Trophoblast cell (in vitro differentiated cells and primary cell): ENCODE results near the gene GCKR.

Source experiments
- DNase-seq, 2 donors: peaks; one replicate each; pipeline ENCODE4 v3.0.0-alpha.2; 2016
- H2AFZ ChIP-seq: 2 replicates; pipeline ENCODE4 v1.6.1; 2013; ENCODE audit warnings: low read length, moderate library complexity, mild to moderate bottlenecking; ENCODE audit not compliant: insufficient read depth, poor library complexity
- H2AK5ac ChIP-seq: 2 replicates; pipeline ENCODE4 v1.6.1; 2013; ENCODE audit warnings: mild to moderate bottlenecking, low read length
- H2BK120ac ChIP-seq: 2 replicates; pipeline ENCODE4 v1.6.1; 2013; ENCODE audit warnings: low read length, mild to moderate bottlenecking, moderate library complexity; ENCODE audit not compliant: insufficient read depth, poor library complexity
- H2BK12ac ChIP-seq: 2 replicates; pipeline ENCODE4 v1.6.1; 2013; ENCODE audit warnings: mild to moderate bottlenecking, low read length, moderate library complexity
- H2BK5ac ChIP-seq: 2 replicates; pipeline ENCODE4 v1.6.1; 2013; ENCODE audit warnings: low read length, low read depth, moderate library complexity, mild to moderate bottlenecking; ENCODE audit not compliant: poor library complexity
- H3K14ac ChIP-seq: 2 replicates; pipeline ENCODE4 v1.6.1; 2013; ENCODE audit warnings: mild to moderate bottlenecking, low read length
- H3K18ac ChIP-seq: 2 replicates; pipeline ENCODE4 v1.6.1; 2013; ENCODE audit warnings: mild to moderate bottlenecking, low read length
- H3K23ac ChIP-seq: 2 replicates; pipeline ENCODE4 v1.6.1; 2013; ENCODE audit warnings: low read length
- H3K27ac ChIP-seq: 2 replicates; pipeline ENCODE4 v1.5.1; 2013; ENCODE audit warnings: low read depth, mild to moderate bottlenecking, inconsistent platforms, low read length, moderate library complexity
- H3K27me3 ChIP-seq: 2 replicates; pipeline ENCODE4 v1.6.1; 2013; ENCODE audit warnings: inconsistent platforms, mild to moderate bottlenecking, low read length, moderate library complexity; ENCODE audit not compliant: insufficient read depth
- H3K36me3 ChIP-seq, 2 experiments: 1 replicate in 1 of 2; 2 replicates in 1 of 2; pipeline ENCODE4 v1.6.1; 2013; ENCODE audit warnings: low read length in 2 of 2, mild to moderate bottlenecking in 2 of 2, moderate library complexity in 1 of 2; ENCODE audit not compliant: insufficient read depth in 2 of 2, control insufficient read depth in 1 of 2
- H3K4ac ChIP-seq: 2 replicates; pipeline ENCODE4 v1.6.1; 2013; ENCODE audit warnings: low read depth, mild to moderate bottlenecking, low read length, moderate library complexity
- H3K4me1 ChIP-seq, 2 experiments: 1 replicate in 1 of 2; 2 replicates in 1 of 2; pipeline ENCODE4 v1.6.1; 2013; ENCODE audit warnings: low read length in 2 of 2, mild to moderate bottlenecking in 2 of 2, moderate library complexity in 1 of 2; ENCODE audit not compliant: insufficient read depth in 2 of 2, control insufficient read depth in 1 of 2
- H3K4me2 ChIP-seq: 2 replicates; pipeline ENCODE4 v1.6.1; 2013; ENCODE audit warnings: inconsistent platforms, mild to moderate bottlenecking, low read length, moderate library complexity
- H3K4me3 ChIP-seq: 2 replicates; pipeline ENCODE4 v1.5.1; 2013; ENCODE audit warnings: mild to moderate bottlenecking, low read depth, low read length, inconsistent platforms
- H3K79me1 ChIP-seq: one replicate; pipeline ENCODE4 v1.6.1; 2013; ENCODE audit warnings: low read length
- H3K79me2 ChIP-seq: 2 replicates; pipeline ENCODE4 v1.6.1; 2013; ENCODE audit warnings: low read length, mild to moderate bottlenecking; ENCODE audit not compliant: control insufficient read depth, insufficient read depth, poor library complexity
- H3K9ac ChIP-seq: 2 replicates; pipeline ENCODE4 v1.6.1; 2013; ENCODE audit warnings: mild to moderate bottlenecking, low read length
- H3K9me3 ChIP-seq: 2 replicates; pipeline ENCODE4 v1.6.1; 2013; ENCODE audit warnings: low read depth, mild to moderate bottlenecking, control low read depth, inconsistent platforms, low read length; ENCODE audit not compliant: insufficient read depth
- H4K12ac ChIP-seq: 2 replicates; pipeline ENCODE4 v1.6.1; 2013; ENCODE audit warnings: low read depth, mild to moderate bottlenecking, low read length, moderate library complexity
- H4K8ac ChIP-seq: 2 replicates; pipeline ENCODE4 v1.6.1; 2013; ENCODE audit warnings: low read depth, mild to moderate bottlenecking, low read length, moderate library complexity
- H4K91ac ChIP-seq: one replicate; pipeline ENCODE4 v1.6.1; 2013; ENCODE audit warnings: low read depth, mild to moderate bottlenecking, low read length, moderate library complexity
- WGBS: extraction: QIAGEN DNeasy Blood & Tissue Kit; methylation state at CpG from one replicate; pipeline ENCODE4 v1.1.7; 2013; ENCODE audit warnings: missing lambda C conversion rate; ENCODE audit not compliant: insufficient read length, insufficient coverage; ENCODE audit errors: extremely low coverage; 5-methylcytosine and 5-hydroxymethylcytosine counted together

The GCKR gene

GRCh38 chr2:27509326-27509725 lies 12.7 kb downstream of the GCKR start:
- Histone ChIP-seq H2AFZ (no peak overlapping the region), H3K79me1 (no peaks in the 10 kb centered on the region), H3K4me1 (no peaks in the 10 kb centered on the region), H3K27me3 (no peaks in the 10 kb centered on the region), H3K27ac (no peak overlapping the region), H3K4me3 (no peak overlapping the region), H3K36me3 (no peaks in the 10 kb centered on the region), H4K12ac (no peak overlapping the region), H3K4ac (no peak overlapping the region), H2BK12ac (no peak overlapping the region), H2AK5ac (no peak overlapping the region), H3K23ac (no peak overlapping the region), H3K79me2 (no peaks in the 10 kb centered on the region), H3K9ac (no peak overlapping the region), H4K8ac (no peak overlapping the region), H3K14ac (no peak overlapping the region), H2BK120ac (no peak overlapping the region), H2BK5ac (no peak overlapping the region), H3K9me3 (peaks cover 5% of the 10 kb centered on the region), H4K91ac (no peak overlapping the region), H3K4me2 (no peak overlapping the region), H3K18ac (no peak overlapping the region)
- no peak for DNase-seq
- no CpG with 5 or more reads among the region's 6 CpGs for WGBS

GRCh38 chr2:27518113-27518781 lies 21.6 kb downstream of the GCKR start:
- Histone ChIP-seq H4K91ac (no peak overlapping the region), H3K9me3 (no peaks in the 10 kb centered on the region), H3K27ac (no peak overlapping the region), H3K27me3 (no peaks in the 10 kb centered on the region), H2AK5ac (no peak overlapping the region), H3K36me3 (no peaks in the 10 kb centered on the region), H4K12ac (no peak overlapping the region), H3K9ac (no peak overlapping the region), H2BK120ac (no peak overlapping the region), H3K4me2 (no peak overlapping the region), H3K18ac (no peak overlapping the region), H3K14ac (no peak overlapping the region), H2BK5ac (no peak overlapping the region), H3K79me2 (no peaks in the 10 kb centered on the region), H3K4me3 (no peak overlapping the region), H3K23ac (no peak overlapping the region), H2BK12ac (no peak overlapping the region), H4K8ac (no peak overlapping the region), H2AFZ (no peak overlapping the region), H3K4me1 (no peaks in the 10 kb centered on the region), H3K79me1 (no peaks in the 10 kb centered on the region), H3K4ac (no peak overlapping the region)
- WGBS, result no CpG with 5 or more reads among the region's 5 CpGs
- DNase-seq, result no peak

- Histone ChIP-seq H3K9me3 (no peaks in the 10 kb centered on the region), H4K12ac (no peak overlapping the region), H3K4ac (no peak overlapping the region), H3K4me3 (no peak overlapping the region), H3K79me2 (no peaks in the 10 kb centered on the region), H3K27ac (no peak overlapping the region), H2BK5ac (no peak overlapping the region), H3K23ac (no peak overlapping the region), H3K4me1 (no peaks in the 10 kb centered on the region), H3K27me3 (no peaks in the 10 kb centered on the region), H3K14ac (no peak overlapping the region), H3K4me2 (no peak overlapping the region), H2BK120ac (no peak overlapping the region), H2AFZ (no peak overlapping the region), H2AK5ac (no peak overlapping the region), H3K36me3 (no peaks in the 10 kb centered on the region), H4K8ac (no peak overlapping the region), H3K9ac (no peak overlapping the region), H3K79me1 (no peaks in the 10 kb centered on the region), H2BK12ac (no peak overlapping the region), H4K91ac (no peak overlapping the region), H3K18ac (no peak overlapping the region)
- no CpG with 5 or more reads among the region's 4 CpGs for WGBS
- no peak for DNase-seq
These were observed 22.1 kb downstream of the GCKR start for GRCh38 chr2:27518782-27519113.

GRCh38 chr2:27520316-27520715 lies 23.7 kb downstream of the GCKR start:
- Histone ChIP-seq H2BK12ac (no peak overlapping the region), H3K4me3 (no peak overlapping the region), H2AFZ (no peak overlapping the region), H3K36me3 (no peaks in the 10 kb centered on the region), H3K18ac (no peak overlapping the region), H3K27me3 (no peaks in the 10 kb centered on the region), H4K8ac (no peak overlapping the region), H4K12ac (no peak overlapping the region), H3K9ac (no peak overlapping the region), H3K14ac (no peak overlapping the region), H2BK120ac (no peak overlapping the region), H4K91ac (no peak overlapping the region), H2BK5ac (no peak overlapping the region), H3K4me1 (no peaks in the 10 kb centered on the region), H2AK5ac (no peak overlapping the region), H3K4me2 (no peak overlapping the region), H3K4ac (no peak overlapping the region), H3K9me3 (no peaks in the 10 kb centered on the region), H3K23ac (no peak overlapping the region), H3K79me2 (no peaks in the 10 kb centered on the region), H3K27ac (no peak overlapping the region), H3K79me1 (no peaks in the 10 kb centered on the region)
- no CpG with 5 or more reads among the region's 2 CpGs for WGBS
- DNase-seq, result no peak
